SK-MEL-5 (cell line): Measurements from ENCODE around the gene GCNA. TPM values are rescaled to one million over a fixed set of nuclear protein-coding genes. Genes with fewer than 3 reads are reported as not detected.
A peak's percentile ranks its signal among the peaks of the same experiment; 100 is the strongest.
"Not testable (repeated sequence)": the region's sequence is repeated elsewhere in the genome, so short reads cannot be mapped to it uniquely, and the experiment has no call there.

Source experiments
- DNase-seq: peaks from one replicate; pipeline ENCODE4 v3.0.0-alpha.2; 2016; ENCODE audit warnings: low read depth, low spot score
- in situ Hi-C: cut with HindIII; loops from 2 replicates; pipeline ENCODE4 v1.10.0; 2016; ENCODE audit warnings: low sequenced_read_pairs, high pct_unique_total_duplicates, low pct_unique_long_range_greater_than_20kb
- total RNA-seq: library from RNA; depleted of rRNA; stranded (reverse); fragments of >200 nt; shearing (Covaris generic); gene quantifications from 2 replicates; pipeline ENCODE4 v1.2.3, GENCODE V29; 2014

Gene GCNA
- total RNA-seq, 1 experiment from 2014 or later: 1.1 TPM

GRCh38 chrX:71623714-71624113, 45.5 kb downstream of the GCNA start:
- in situ Hi-C loops: no loop called here
- no peak for DNase-seq

- in situ Hi-C loops: no loop called here
- DNase-seq: peak; percentile 7
Measured at GRCh38 chrX:71625471-71625870, 47.2 kb downstream of the GCNA start.

GRCh38 chrX:71626576-71626975, 48.3 kb downstream of the GCNA start:
- in situ Hi-C loops: no loop called here
- DNase-seq: no peak

GRCh38 chrX:71627588-71628404, 49.6 kb downstream of the GCNA start:
- no peak for DNase-seq
- in situ Hi-C loops: no loop called here

GRCh38 chrX:71629467-71629866, 51.2 kb downstream of the GCNA start:
- in situ Hi-C loops: no loop called here
- no peak for DNase-seq

GRCh38 chrX:71632923-71633657, 54.9 kb downstream of the GCNA start:
- in situ Hi-C loops: no loop called here

GRCh38 chrX:71634366-71634765, 56.1 kb downstream of the GCNA start:
- in situ Hi-C loops: no loop called here

More at GRCh38 chrX:71632923-71633657, 54.9 kb downstream of the GCNA start:
- no peak for DNase-seq

GRCh38 chrX:71636438-71637252, 58.4 kb downstream of the GCNA start:
- DNase-seq: no peak
- in situ Hi-C loops: no loop called here

More at GRCh38 chrX:71634366-71634765, 56.1 kb downstream of the GCNA start:
- no peak for DNase-seq

GRCh38 chrX:71637253-71637618, 59.0 kb downstream of the GCNA start:
- in situ Hi-C loops: no loop called here
- no peak for DNase-seq

GRCh38 chrX:71637848-71638247, 59.6 kb downstream of the GCNA start:
- no peak for DNase-seq
- in situ Hi-C loops: no loop called here

GRCh38 chrX:71638409-71638808, 60.2 kb downstream of the GCNA start:
- in situ Hi-C loops: no loop called here
- DNase-seq: no peak

GRCh38 chrX:71640002-71640401, 61.8 kb downstream of the GCNA start:
- in situ Hi-C loops: no loop called here
- no peak for DNase-seq

- in situ Hi-C loops, DNase-seq: not testable (repeated sequence)
Measured at GRCh38 chrX:71644406-71644805, 66.2 kb downstream of the GCNA start.

- in situ Hi-C loops: no loop called here
- no peak for DNase-seq
Measured at GRCh38 chrX:71650333-71650969, 72.2 kb downstream of the GCNA start.

GRCh38 chrX:71652405-71652804, 74.2 kb downstream of the GCNA start:
- peak; percentile 67 for DNase-seq
- in situ Hi-C loops: no loop called here

- in situ Hi-C loops: no loop called here
- DNase-seq: no peak
Measured at GRCh38 chrX:71653344-71653743, 75.1 kb downstream of the GCNA start.

GRCh38 chrX:71657267-71657666, 79.0 kb downstream of the GCNA start:
- no peak for DNase-seq
- in situ Hi-C loops: no loop called here

- no peak for DNase-seq
- in situ Hi-C loops: no loop called here
Measured at GRCh38 chrX:71659342-71659741, 81.1 kb downstream of the GCNA start.
